Measurements from ENCODE around the gene PYCARD. TPM values are rescaled to one million over a fixed set of nuclear protein-coding genes. Genes with fewer than 3 reads are reported as not detected.

The PYCARD gene
- total RNA-seq, 1 experiment from 2014 or later = 37.5 TPM

DNA sequence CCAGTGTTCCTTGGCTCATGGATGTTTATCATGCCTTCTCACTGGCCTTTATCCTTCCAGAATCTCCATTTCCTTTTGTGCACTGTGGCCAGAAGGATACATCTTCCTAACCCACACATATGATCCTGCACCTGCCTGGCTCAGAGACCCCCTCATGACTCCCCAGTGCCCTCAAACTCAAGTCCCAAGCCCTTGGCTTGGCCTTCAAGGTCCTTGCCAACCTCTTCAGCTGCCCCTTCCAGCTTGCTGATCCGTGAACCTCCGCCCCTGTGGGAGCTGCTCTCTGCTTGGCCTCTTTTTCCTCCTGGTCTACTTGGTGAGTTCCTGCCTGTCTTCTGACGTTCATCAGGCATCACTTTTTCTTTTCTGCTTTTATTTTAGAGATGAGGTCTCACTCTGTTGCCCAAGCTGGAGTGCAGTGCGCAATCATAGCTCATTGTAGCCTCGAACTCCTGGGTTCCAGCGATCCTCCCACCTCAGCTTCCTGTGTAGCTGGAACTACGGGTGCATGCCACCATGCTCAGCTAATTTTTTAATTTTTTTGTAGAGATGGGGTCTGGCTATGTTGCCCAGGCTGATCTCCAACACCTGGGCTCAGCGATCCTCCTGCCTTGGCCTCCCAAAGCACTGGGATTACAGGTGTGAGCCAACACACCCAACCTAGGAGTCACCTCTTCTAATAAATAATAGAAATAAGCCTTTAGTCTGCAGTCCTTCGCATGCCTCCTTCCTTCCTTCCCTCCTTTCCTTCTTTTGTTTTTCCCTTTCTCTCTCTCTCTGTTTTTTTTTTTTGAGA is 2.5 kb upstream of the PYCARD start:
- Histone ChIP-seq H3K27ac (ENCODE audit: insufficient read length, low read depth, low read length) (no peak overlapping the region), H3K18ac (ENCODE audit: insufficient read length, low read depth, low read length) (no peak overlapping the region), H3K23ac (ENCODE audit: insufficient read length, low read depth, low read length) (no peak overlapping the region), H4K5ac (ENCODE audit: insufficient read length, low read depth, low read length) (no peak overlapping the region), H3K79me1 (ENCODE audit: insufficient read depth, low read depth, low read length, poor library complexity, severe bottlenecking) (no peaks in the 10 kb centered on the region), H3K23me2 (ENCODE audit: insufficient read length, low read depth, low read length, poor library complexity, severe bottlenecking) (peaks cover 15% of the 10 kb centered on the region), H4K20me1 (ENCODE audit: control insufficient read depth, insufficient read depth, insufficient read length) (no peaks in the 10 kb centered on the region), H2BK120ac (ENCODE audit: low read depth, low read length, poor library complexity, severe bottlenecking) (no peak overlapping the region), H2BK20ac (ENCODE audit: low read depth, low read length, poor library complexity, severe bottlenecking) (no peak overlapping the region), H2AFZ (ENCODE audit: low read length) (no peak overlapping the region), H3K79me2 (ENCODE audit: insufficient read depth, low read length) (no peaks in the 10 kb centered on the region), H2BK5ac (ENCODE audit: insufficient read length, low read length) (no peak overlapping the region), H2BK15ac (ENCODE audit: low read depth, low read length) (no peak overlapping the region), H3K14ac (ENCODE audit: insufficient read depth, low read length) (no peak overlapping the region), H4K91ac (ENCODE audit: insufficient read length, low read depth, low read length) (no peak overlapping the region), H3K4me2 (ENCODE audit: insufficient read depth, insufficient read length, low read length) (no peak overlapping the region), H3K27me3 (ENCODE audit: insufficient read depth, low read length) (no peaks in the 10 kb centered on the region), H2BK12ac (ENCODE audit: insufficient read length, low read depth, low read length) (no peak overlapping the region), H2AK5ac (ENCODE audit: insufficient read length, low read length) (no peak overlapping the region), H3K4ac (ENCODE audit: low read depth, low read length) (no peak overlapping the region), H3T11ph (ENCODE audit: low read length) (no peak overlapping the region), H4K8ac (replicated peaks; ENCODE audit: insufficient read length, low read depth, low read length) (no peak overlapping the region), H3K4me1 (ENCODE audit: insufficient read depth, low read length) (no peaks in the 10 kb centered on the region; the same call in 1 of the 2 replicates), H3K9me3 (ENCODE audit: control insufficient read depth, low read depth, low read length) (no peaks in the 10 kb centered on the region), H3K56ac (ENCODE audit: insufficient read length, low read depth, low read length) (no peak overlapping the region), H3K9ac (ENCODE audit: extremely low read depth, insufficient read length, low read length) (no peak overlapping the region)
- Mint-ChIP-seq H3K27me3 (ENCODE audit: low read depth) (peaks cover 24% of the 10 kb centered on the region), H3K27ac (no peak overlapping the region), H3K4me1 (peaks cover 16 to 22% of the 10 kb centered on the region in 2 experiments), H3K9me3 (no peaks in the 10 kb centered on the region; a peak in 1 of 5 replicates), H3K4me3 (no peak overlapping the region), H3K36me3 (ENCODE audit: insufficient read depth in 1 of 3, low read depth in 3 of 3) (peaks cover 0 to 1% (median 0%) of the 10 kb centered on the region in 3 experiments; a peak in 3 of 7 replicates)
- no CpG with 5 or more reads among the region's 9 CpGs for WGBS (ENCODE audit: extremely low coverage, insufficient read length, low lambda C conversion rate)
- TF ChIP-seq, protein P1, sequence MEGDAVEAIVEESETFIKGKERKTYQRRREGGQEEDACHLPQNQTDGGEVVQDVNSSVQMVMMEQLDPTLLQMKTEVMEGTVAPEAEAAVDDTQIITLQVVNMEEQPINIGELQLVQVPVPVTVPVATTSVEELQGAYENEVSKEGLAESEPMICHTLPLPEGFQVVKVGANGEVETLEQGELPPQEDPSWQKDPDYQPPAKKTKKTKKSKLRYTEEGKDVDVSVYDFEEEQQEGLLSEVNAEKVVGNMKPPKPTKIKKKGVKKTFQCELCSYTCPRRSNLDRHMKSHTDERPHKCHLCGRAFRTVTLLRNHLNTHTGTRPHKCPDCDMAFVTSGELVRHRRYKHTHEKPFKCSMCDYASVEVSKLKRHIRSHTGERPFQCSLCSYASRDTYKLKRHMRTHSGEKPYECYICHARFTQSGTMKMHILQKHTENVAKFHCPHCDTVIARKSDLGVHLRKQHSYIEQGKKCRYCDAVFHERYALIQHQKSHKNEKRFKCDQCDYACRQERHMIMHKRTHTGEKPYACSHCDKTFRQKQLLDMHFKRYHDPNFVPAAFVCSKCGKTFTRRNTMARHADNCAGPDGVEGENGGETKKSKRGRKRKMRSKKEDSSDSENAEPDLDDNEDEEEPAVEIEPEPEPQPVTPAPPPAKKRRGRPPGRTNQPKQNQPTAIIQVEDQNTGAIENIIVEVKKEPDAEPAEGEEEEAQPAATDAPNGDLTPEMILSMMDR (conservative IDR thresholded peaks at IDR 0.05) = no peak
- DNase-seq = no peak

Measured in H9 (cell line).